ENCODE data around the gene ZFPM1. TPM values are rescaled to one million over a fixed set of nuclear protein-coding genes. Genes with fewer than 3 reads are reported as not detected.

Gene ZFPM1
- total RNA-seq, 2 experiments from 2014 or later = 2.1 to 14.2 TPM

GRCh38 chr16:88576307-88576706 lies 123.2 kb downstream of the ZFPM1 start:
- ChIA-PET POLR2A (no interaction called here), CTCF (ENCODE audit: unreplicated experiment) (no interaction called here)
- H3K9me2 ChIP-seq (ENCODE audit: insufficient read depth, low read length) = no peaks in the 10 kb centered on the region
- peaks cover 15% of the 10 kb centered on the region for H4K20me1 ChIP-seq (ENCODE audit: insufficient read depth, low read length)
- H3K27ac ChIP-seq (ENCODE audit: low read depth, low read length, poor library complexity, severe bottlenecking) = no peak overlapping the region
- BruUV-seq (replicated peaks) = no TSS peak
- H3K4me1 ChIP-seq (ENCODE audit: insufficient read depth, low read length, poor library complexity, severe bottlenecking) = peaks cover 13% of the 10 kb centered on the region
- H3K9me3 ChIP-seq (ENCODE audit: low read length) = no peaks in the 10 kb centered on the region
- H3K4me3 ChIP-seq (ENCODE audit: low read depth, low read length, poor library complexity, severe bottlenecking) = no peak overlapping the region
- peaks cover 48% of the 10 kb centered on the region for H3K79me2 ChIP-seq (ENCODE audit: insufficient read depth, low read depth, low read length)
- H3K4me2 ChIP-seq (ENCODE audit: low read length) = no peak overlapping the region
- TF ChIP-seq EZH2phosphoT487 (IDR thresholded peaks at IDR 0.05; ENCODE audit: borderline replicate concordance, low read depth, low read length) (no peak), CTCF (conservative IDR thresholded peaks at IDR 0.05; ENCODE audit: low read length) (no peak)
- H3K36me3 ChIP-seq (ENCODE audit: insufficient read depth, low read length) = peaks cover 88% of the 10 kb centered on the region
- intact Hi-C loops (cut with micrococcal nuclease; ENCODE audit: unreplicated experiment) = no loop called here
- H2AFZ ChIP-seq (ENCODE audit: low read length) = no peak overlapping the region
- DNase-seq (ENCODE audit: low spot score) = no peak

- peaks cover 39% of the 10 kb centered on the region for H3K79me2 ChIP-seq (ENCODE audit: insufficient read depth, low read depth, low read length)
Measured at GRCh38 chr16:88577166-88577565, 124.1 kb downstream of the ZFPM1 start.

More at GRCh38 chr16:88577166-88577565, 124.1 kb downstream of the ZFPM1 start:
- Histone ChIP-seq H3K27ac (ENCODE audit: low read depth, low read length, poor library complexity, severe bottlenecking) (no peak overlapping the region), H2AFZ (ENCODE audit: low read length) (no peak overlapping the region), H3K36me3 (ENCODE audit: insufficient read depth, low read length) (peaks cover 85% of the 10 kb centered on the region), H3K4me1 (ENCODE audit: insufficient read depth, low read length, poor library complexity, severe bottlenecking) (peaks cover 5% of the 10 kb centered on the region), H3K9me3 (ENCODE audit: low read length) (no peaks in the 10 kb centered on the region), H4K20me1 (ENCODE audit: insufficient read depth, low read length) (peaks cover 7% of the 10 kb centered on the region; the same call in 1 of the 2 replicates), H3K4me2 (ENCODE audit: low read length) (no peak overlapping the region), H3K9me2 (ENCODE audit: insufficient read depth, low read length) (no peaks in the 10 kb centered on the region), H3K4me3 (ENCODE audit: low read depth, low read length, poor library complexity, severe bottlenecking) (no peak overlapping the region)
- POLR2A ChIA-PET = interaction anchor here (0.5 kb wide), 1 partner anchor 20 kb away, joined by 3 read pairs; no protein-coding TSS in a partner anchor
- no peak for TF ChIP-seq EZH2phosphoT487 (IDR thresholded peaks at IDR 0.05; ENCODE audit: borderline replicate concordance, low read depth, low read length)
- no peak for TF ChIP-seq CTCF (conservative IDR thresholded peaks at IDR 0.05; ENCODE audit: low read length)
- intact Hi-C loops (cut with micrococcal nuclease; ENCODE audit: unreplicated experiment) = no loop called here
- no peak for DNase-seq (ENCODE audit: low spot score)
- BruUV-seq (replicated peaks) = no TSS peak
- CTCF ChIA-PET (ENCODE audit: unreplicated experiment) = no interaction called here

Measured in OCI-LY7 (cell line).